Frontal cortex (tissue), 4 donors: ENCODE results near the gene BCAR3. TPM values are rescaled to one million over a fixed set of nuclear protein-coding genes. Genes with fewer than 3 reads are reported as not detected.
"Not testable (repeated sequence)": the region's sequence is repeated elsewhere in the genome, so short reads cannot be mapped to it uniquely, and the experiment has no call there.

Source experiments
- DNase-seq, 2 donors: peaks; one replicate each; pipeline ENCODE4 v3.0.0; 2012; ENCODE audit warnings: low spot score in 2 of 2
- FAIRE-seq: peaks from 2 replicates; lab custom pipeline; 2012; peaks lifted over from hg19 to GRCh38; lab: Jason Lieb, UNC
- total RNA-seq: library from RNA; depleted of rRNA; stranded (reverse); fragments of >200 nt; gene quantifications from one replicate; pipeline ENCODE4 v1.2.3, GENCODE V29; 2014
- donor health status: control.
- donor health status: control.
- donor health status: control.

BCAR3 gene
- total RNA-seq, 1 donor from 2014 or later: 4.1 TPM

DNA sequence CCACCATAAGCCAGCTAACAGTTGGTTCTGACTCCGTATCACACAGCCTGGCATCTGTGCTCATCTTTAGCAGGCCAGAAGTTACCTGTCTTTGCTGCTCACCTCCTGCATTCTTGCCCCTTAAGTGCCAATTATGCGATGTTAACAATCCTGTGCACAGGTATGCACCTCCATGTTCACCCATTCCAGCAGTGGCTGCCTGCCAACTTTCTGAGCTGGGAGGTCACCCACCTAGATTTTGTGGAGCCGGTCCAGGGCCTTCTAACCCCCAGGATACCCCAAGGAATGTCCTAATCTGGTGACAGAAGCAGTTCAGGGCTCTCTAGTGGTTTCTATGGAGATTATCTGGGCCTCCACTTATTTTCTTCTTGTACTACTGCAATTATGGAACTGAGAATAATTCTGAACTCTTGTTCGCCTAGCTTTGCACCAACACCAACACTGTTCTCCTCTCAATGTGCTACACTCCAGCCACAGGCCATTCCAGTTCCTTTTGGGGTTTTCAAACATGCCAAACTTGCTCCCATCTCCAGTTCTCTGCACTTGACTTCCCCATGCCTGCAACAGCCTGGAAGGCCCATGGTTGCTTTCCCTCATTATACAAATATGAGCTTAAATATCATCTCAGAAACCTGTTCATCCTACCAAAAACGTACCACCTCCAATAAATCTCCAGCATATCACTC lies 9.0 kb downstream of the BCAR3 start:
- FAIRE-seq (no peak), DNase-seq (no peak)

DNA sequence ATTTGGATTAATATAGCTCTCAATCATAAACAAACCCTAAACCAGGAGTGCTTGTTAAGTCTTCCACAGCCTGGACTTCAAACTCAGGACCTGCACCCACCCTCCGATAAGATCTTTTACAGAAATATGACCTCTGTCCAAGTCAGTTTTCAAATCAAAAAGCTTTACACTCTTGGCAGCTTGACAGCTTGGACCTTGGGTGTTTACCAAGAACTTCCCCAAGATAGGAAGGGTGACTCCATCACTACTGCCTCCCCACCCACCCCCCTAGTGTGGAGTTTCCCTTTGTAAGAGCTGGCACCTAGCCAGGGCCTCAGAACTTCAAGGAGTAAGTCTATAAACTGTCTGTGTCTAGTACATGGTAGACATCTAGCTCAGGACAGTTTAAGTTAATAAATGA lies 9.6 kb downstream of the BCAR3 start:
- DNase-seq: no peak
- FAIRE-seq: no peak

DNA sequence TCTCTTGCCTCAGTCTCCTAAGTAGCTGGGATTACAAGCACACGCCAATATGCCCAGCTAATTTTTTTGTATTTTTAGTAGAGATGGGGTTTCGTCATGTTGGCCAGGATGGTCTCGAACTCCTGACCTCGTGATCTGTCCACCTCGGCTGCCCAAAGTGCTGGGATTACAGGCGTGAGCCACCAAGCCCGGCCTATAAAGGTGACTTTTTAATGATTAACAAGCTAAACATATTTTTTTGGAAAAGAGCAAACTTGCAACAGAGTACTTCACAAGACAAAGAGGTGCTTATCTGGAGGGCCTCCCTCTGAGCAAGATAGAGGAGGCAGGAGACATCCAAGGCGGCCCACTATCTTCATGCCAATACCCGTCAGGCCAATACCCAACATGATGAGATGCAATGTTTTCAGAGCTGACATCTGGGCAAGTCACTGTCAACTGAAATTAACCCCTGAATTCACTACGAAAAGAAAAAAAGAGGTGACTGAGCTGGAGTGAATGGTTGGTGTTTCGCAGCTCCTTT lies 10.5 kb downstream of the BCAR3 start:
- FAIRE-seq (no peak), DNase-seq (no peak)

DNA sequence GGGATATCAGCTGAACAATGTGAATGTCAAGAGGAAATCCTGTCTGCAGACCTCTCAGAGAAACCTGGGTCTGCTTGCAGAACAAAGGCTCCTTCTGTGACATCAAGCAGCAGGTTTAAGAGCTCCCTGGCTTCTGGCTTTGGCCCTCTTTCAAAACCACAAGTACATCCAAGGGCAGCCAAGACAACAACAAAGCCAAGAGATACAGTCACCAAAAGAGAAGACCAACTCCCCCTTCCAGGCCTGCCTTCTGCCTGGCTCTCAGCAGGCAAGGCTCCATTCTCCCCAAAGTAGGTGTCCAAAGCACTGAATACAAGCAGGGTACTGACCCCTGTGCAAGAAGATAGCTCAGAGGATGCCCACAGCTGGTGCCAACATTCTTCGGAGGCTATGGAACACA lies 11.5 kb downstream of the BCAR3 start:
- FAIRE-seq: no peak
- no peak for DNase-seq

DNA sequence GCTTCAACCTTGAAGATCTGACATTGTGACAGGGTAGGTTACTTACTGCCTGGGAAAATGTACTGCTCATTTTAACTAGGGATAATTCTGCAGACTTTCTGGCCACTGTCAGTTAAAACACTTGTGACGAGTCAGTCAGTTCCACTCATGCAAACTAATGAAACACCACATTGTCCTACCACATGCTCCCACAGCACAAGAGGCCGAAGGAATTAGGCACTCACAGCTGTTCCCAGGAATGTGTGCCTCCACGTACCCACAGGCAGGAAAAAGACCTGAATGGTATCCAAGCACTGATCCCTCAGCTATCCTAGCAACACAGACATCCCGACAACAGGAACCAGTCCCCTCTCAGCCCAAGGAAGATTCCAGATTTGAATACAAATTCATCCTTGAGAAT lies 12.3 kb downstream of the BCAR3 start:
- FAIRE-seq (no peak), DNase-seq (no peak)

DNA sequence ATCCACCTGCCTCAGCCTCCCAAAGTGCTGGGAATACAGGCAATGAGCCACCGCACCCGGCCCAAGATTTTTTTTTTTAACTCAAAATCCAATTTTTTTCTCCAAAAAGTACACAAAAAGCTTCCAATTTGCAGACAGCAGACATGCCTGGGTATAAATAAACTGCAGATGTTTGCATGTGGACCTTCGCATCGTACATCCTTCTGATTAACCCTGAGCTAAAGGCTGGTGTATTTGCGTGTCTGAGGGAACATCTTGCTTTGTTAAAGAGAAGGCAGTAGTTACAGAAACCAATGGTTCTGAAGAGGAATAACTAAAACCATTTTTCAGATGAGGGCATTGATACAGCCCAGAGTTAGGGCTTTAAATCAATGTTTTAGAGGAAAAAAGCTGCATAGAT lies 12.7 kb downstream of the BCAR3 start:
- DNase-seq (no peak), FAIRE-seq (no peak)

DNA sequence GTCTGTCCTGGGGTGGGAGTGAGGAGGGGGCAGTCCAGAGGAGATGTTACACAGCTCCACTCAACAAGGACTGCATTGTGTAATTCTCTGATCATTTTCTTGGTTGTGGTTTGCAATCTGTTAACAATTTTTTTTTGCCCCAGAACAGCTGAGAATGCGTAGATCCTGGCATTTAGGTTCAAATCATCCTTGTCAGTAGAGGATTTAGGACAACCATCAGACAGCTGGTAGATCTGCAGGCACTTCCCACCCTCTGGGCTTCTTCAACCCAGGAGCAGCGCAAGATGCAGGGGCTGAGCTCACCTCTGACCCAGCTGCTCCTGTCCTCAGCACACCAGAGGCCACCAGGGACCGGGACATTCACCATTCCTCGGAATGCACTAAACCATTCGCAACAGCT lies 13.5 kb downstream of the BCAR3 start:
- FAIRE-seq (no peak), DNase-seq (no peak)

DNA sequence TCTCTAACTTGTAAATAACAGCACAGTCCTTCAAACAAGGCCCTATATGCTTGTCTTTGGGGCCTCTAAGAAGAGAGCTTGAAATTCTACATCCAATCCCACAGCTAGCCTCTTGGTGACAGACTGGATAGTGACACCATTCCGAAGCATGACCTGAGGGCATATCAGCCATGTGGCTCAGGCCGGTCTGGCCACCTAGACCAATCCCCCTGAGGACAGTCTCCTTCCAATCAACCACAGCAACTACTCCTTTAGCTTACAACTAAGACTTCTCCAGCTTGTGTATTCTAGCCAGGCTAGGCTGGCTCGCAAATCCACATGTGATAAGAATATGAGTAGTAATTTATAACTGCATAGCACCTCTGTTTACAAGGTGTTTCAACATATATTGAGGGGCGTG lies 14.0 kb downstream of the BCAR3 start:
- FAIRE-seq: no peak
- DNase-seq: no peak

DNA sequence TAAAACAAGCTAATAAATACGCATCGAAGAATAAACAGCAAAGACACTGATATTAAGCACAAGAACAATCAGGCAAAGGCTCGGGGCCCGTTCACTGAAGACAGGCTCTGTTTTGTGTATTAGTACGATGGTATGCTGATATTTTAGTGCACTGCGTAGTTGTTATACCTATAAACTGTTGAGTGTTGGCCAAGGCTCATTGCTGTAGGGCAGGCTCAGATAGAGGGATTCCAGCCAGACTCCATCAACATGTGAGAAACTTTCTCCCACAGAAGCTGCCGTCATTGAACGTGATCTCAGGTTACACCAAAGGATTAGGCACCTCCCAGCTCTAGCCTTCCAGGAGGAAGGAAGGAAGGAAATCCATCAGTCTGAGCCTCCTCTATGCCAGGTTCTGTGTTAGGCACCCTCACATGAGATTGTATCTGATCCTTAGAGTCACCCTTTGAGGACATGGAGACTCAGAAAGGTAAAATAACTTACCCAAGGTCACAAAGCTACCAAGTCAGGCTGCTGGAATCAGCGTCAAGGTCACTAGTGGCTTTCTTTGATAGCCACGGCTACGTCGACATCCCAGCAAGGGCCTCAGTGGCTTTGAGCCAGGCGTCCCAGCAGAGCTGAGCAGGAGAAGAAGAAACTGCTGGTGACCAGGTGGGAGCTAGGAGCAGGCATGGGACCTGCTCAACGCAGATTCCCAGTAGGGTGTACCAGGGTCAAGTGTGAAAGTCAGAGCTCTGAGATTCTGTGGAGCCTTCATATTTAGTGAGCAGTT lies 14.8 kb downstream of the BCAR3 start:
- DNase-seq: no peak
- FAIRE-seq: no peak

DNA sequence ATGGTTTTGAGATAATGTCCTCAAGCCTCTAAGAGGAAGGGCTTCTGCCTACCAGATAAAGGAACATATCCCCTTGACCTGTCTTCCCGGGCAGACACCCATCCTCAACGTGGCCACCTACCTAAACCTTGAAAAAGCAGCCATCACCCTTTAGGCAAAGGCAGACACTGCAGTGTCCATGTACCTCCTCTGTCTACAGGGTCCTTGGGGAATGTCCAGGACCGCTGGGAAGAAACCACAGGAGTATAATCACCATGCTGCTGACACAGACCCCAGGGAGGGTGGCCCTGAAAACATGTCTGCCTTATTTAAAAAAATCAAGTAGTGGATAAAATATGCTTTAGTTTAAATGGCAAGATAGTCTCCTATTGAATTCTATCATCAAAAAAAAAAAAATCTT lies 16.6 kb downstream of the BCAR3 start:
- FAIRE-seq: no peak
- DNase-seq: no peak

DNA sequence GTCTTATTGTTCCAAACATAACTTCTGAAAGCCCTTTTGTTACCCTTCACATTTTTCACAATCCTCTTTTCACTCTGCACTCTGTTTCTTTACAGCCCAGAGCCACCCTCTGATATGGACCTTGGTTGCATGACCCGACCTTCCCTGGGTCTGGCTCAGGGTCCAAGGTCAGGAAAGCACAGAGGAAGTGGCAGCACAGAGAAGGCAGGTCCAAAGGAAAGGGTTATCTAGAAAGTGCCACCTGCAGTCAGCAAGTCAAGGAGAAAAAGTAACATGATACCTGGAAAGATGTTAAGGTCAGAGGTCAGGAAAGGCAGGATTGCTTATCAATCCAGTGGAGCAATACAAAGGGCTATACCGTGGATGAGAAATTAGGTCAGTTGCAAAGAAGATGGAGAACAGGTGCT lies 18.4 kb downstream of the BCAR3 start:
- DNase-seq: no peak
- no peak for FAIRE-seq

DNA sequence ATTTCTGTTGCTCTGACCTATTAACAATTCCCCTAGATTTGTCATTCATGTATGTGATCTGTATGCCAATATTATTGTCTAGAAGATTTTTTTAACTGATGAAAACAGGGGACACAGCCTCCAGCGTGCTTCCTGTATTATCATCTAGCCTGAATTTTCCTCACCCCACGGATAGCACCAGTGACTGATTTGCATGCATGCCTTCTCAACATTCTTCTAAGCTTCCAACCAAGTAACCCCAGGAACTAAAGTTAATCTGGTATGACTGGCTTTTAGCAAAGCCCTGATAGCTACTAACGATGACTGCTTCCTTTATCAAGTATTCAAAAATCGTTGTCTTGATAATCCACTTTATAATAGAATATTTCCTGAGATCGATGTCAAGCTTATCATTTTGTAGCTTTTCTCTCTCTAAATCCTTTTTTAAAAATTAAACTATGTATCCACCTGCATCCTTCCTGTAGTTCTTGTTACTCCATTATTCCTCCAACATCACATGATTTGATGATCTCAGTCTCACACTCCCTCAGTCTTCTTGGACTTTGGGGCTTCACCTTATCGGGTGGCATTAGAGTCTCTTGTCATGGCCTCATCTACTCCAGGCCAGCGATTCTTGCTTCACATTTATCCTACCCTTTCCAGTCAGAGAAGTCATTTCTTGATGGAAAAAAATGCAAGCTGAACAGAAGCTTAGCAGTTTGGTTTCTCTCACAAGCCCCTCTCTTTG lies 19.0 kb downstream of the BCAR3 start:
- FAIRE-seq (no peak), DNase-seq (no peak)

DNA sequence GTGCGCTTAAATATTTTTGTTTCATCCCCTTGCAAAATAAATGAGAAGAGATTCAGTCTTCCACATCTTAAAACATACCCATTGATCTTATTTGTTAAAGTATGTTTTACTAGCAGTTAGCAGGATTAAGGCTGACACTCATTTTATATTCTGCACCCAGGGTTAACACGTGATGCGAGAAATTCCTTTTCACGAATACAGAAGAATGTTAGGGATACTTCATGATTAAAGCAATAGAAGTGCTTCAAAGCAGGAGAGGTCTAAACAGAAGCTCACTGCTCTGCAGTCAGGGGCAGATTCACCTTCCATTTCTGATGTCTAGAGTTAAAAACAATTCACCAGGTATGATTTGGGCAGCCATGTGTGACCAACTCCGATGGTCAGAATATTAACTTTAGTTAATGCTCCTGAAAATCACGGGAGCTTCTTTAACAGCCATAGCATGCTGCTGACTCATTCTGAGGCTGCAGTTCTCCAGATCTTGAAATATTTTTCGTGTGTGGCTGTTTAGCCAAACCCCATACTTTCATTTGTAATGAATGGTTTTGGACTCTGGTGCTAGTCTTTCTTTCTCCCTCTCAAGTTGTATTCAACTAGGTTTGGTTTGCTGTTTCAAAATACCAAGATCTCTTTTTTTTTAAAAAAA lies 19.7 kb downstream of the BCAR3 start:
- DNase-seq: no peak
- no peak for FAIRE-seq

DNA sequence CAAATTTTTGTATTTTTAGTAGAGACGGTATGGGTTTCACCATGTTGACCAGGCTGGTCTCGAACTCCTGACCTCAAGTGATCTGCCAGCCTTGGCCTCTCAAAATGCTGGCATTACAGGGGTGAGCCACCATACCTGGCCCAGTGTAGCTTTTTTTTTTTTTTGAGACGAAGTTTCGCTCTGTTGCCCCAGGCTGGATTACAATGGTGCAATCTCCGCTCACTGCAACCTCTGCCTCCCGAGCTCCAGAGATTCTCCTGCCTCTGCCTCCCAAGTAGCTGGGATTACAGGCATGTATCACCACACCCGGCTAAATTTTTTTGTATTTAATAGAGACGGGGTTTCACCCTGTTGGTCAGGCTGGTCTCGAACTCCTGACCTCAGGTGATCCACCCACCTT lies 20.3 kb downstream of the BCAR3 start:
- not testable (repeated sequence) for DNase-seq

DNA sequence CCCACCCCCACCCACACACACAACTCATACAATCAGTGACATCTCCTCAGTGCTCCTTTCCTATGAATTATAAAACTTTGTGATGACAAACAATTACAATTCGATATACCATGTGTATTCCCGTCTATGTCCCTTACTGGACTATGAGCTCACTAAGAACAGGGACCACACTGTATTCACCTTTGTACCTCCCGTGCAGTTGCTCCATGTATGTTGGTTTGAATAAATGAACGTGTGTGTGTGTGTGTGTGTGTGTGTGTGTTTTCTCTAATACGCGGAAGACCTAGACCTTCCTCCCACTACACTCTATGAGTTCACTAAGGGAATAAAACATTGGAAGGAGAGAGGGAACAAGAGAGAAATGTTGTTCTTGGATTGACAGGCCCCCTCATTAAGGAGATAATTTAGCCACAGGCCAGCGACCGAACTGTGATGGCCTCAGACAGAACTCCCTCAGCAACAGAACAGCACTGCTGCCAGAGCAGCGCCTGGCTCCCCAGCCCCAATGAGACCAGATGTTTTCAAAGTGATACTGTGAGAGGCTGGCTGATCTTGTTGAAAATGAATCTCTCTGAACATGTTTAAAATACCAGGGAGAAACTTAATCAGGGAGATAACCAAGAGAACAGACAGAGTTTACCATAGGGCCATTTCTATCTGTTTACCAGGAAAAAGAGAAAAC lies 21.7 kb downstream of the BCAR3 start:
- FAIRE-seq (no peak), DNase-seq (no peak)

More for the DNA sequence above, 20.3 kb downstream of the BCAR3 start:
- not testable (repeated sequence) for FAIRE-seq

DNA sequence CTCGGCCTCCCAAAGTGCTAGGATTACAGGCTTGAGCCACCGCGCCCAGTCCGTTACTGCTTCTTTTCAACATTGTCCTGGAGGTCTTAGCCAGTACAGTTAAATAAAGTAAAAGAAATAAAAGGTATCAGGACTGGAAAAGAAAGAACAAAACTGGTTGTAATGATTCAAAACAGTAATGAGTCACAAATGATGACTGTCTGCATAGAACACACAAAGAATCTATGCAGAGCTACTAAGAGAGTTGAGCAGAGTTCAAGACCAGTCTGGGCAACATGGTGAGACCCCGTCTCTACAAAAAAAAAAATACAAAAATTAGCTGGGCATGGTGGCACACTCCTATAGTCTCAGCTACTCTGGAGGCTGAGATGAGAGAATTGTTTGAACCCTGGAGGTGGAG lies 23.4 kb downstream of the BCAR3 start:
- no peak for DNase-seq

DNA sequence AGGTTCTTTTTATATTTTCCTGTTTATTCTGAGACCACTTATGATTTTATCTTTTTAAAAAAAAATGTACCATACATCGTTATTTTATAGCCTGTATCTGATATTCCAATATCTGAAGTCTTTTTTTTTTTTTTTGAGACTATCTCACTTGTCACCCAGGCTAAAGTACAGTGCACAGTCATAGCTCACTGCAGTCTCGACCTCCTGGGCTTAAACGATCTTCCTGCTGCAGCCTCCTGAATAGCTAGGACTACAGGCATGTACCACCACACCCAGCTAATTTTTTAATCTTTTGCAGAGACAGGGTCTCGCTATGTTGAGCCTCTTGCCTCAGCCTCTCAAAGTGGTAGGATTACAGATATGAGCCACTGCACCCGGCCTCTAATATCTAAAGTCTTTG lies 25.1 kb downstream of the BCAR3 start:
- FAIRE-seq: no peak

More for the DNA sequence above, 23.4 kb downstream of the BCAR3 start:
- no peak for FAIRE-seq

DNA sequence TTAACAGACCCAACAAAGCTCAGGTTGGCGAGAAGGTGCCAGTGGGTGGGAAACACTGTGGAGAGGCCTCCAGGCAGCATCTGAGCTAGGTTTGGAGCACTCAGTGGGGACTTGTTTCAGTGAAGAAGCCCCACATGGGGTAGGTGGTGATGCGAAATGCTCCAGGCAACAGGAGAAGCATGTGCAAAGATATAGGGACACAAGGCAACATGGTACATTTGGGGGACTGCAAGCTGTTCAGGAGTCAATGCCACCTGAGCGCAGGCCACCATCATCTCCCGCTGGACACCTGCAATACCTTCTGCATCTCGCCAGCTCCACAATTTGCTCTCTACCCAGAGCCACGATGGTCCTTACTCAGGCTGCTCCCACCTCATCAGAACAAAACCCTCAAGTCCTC lies 28.0 kb downstream of the BCAR3 start:
- DNase-seq: no peak
- no peak for FAIRE-seq

More for the DNA sequence above, 25.1 kb downstream of the BCAR3 start:
- no peak for DNase-seq

DNA sequence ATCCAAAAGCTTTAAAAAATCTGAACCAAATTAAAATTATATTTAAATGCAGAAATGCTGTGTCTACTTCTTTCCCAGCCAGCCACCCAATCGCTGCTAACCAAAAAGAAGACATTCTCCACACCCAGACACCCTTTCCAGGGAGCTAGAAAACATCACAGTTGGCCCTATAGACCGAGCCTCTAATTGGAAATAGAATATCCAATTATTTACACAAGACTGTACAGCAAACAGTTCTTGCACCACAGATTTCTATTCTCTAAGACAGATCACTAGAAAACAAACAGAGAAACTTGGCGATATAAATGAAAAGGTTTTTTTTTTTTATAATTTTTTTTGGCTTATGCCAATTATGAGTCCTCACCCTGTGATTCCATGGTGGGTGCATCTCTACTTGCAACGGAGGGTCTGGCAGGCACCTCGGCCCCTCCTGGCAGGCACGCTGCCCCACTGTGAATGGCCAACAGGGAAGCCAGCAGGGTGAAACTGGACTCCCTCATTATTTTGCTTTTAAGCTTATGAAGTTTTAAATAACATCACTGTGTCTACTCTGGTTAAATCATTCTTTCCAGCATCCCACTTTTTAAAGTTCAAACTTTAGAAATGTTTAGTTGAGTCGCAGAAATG lies 29.2 kb downstream of the BCAR3 start:
- DNase-seq (no peak), FAIRE-seq (no peak)
